IMR-90 (cell line): Measurements from ENCODE around the gene LRRC14B. TPM values are rescaled to one million over a fixed set of nuclear protein-coding genes. Genes with fewer than 3 reads are reported as not detected.

Experiments used
- ATAC-seq: fragments of 200-7000 bp; cut with Tn5 transposase; 2 replicates; pipeline ENCODE4 v1.9.1; 2020; ENCODE audit warnings: low read depth, mild to moderate bottlenecking, moderate library complexity
- BruUV-seq: library from RNA; stranded (reverse); fragments of 400-500 nt; replicated peaks from 2 replicates; lab custom pipeline; 2021; lab: Mats Ljungman, UMichigan
- CTCF ChIA-PET: fragments of 300-600 bp; formaldehyde crosslinking; extraction: SDS; loops from one replicate; lab custom pipeline; 2021; ENCODE audit warnings: antibody characterized with exemption; lab: Yijun Ruan, JAX
- POLR2A ChIA-PET: fragments of 300-600 bp; sonication (Branson Sonifier 250); formaldehyde crosslinking; loops from one replicate; lab custom pipeline; 2022; ENCODE audit warnings: antibody characterized with exemption; ENCODE audit not compliant: unreplicated experiment; lab: Charles Lee
- DNase-seq: peaks from one replicate; pipeline ENCODE4 v3.0.0; 2013
- H2AFZ ChIP-seq: replicated peaks from 2 replicates; pipeline ENCODE3; 2013; ENCODE audit warnings: low read length, mild to moderate bottlenecking; ENCODE audit not compliant: poor library complexity
- H2AK5ac ChIP-seq: 2 replicates; pipeline ENCODE4 v1.6.1; 2013; ENCODE audit warnings: low read depth, low read length, inconsistent platforms
- H2AK9ac ChIP-seq: replicated peaks from 2 replicates; pipeline ENCODE3; 2013; ENCODE audit warnings: mild to moderate bottlenecking, low read depth, low read length, moderate library complexity; ENCODE audit not compliant: poor library complexity
- H2BK120ac ChIP-seq: 2 replicates; pipeline ENCODE4 v1.6.1; 2013; ENCODE audit warnings: low read depth, low read length, inconsistent platforms
- H2BK15ac ChIP-seq: 3 replicates; pipeline ENCODE4 v1.6.1; 2013; ENCODE audit warnings: low read depth, low read length, inconsistent platforms
- H2BK20ac ChIP-seq: 2 replicates; pipeline ENCODE4 v1.6.1; 2013; ENCODE audit warnings: low read depth, mild to moderate bottlenecking, inconsistent platforms, low read length, moderate library complexity
- H2BK5ac ChIP-seq: 2 replicates; pipeline ENCODE4 v1.6.1; 2013; ENCODE audit warnings: mild to moderate bottlenecking, low read depth, low read length, inconsistent platforms; ENCODE audit not compliant: poor library complexity, severe bottlenecking
- H3K14ac ChIP-seq: replicated peaks from 2 replicates; pipeline ENCODE4 v1.6.1; 2013; ENCODE audit warnings: low read depth, low read length, inconsistent platforms
- H3K18ac ChIP-seq: 2 replicates; pipeline ENCODE4 v1.6.1; 2013; ENCODE audit warnings: low read depth, low read length, control low read depth
- H3K23ac ChIP-seq: 2 replicates; pipeline ENCODE4 v1.6.1; 2013; ENCODE audit warnings: low read depth, low read length, inconsistent platforms
- H3K27ac ChIP-seq: 2 replicates; pipeline ENCODE4 v1.5.1; 2013; ENCODE audit warnings: mild to moderate bottlenecking, control low read depth, low read length; ENCODE audit not compliant: insufficient read depth
- H3K27me3 ChIP-seq: 2 replicates; pipeline ENCODE4 v1.6.1; 2013; ENCODE audit warnings: low read length; ENCODE audit not compliant: control insufficient read depth, insufficient read depth
- H3K36me3 ChIP-seq: 2 replicates; pipeline ENCODE4 v1.6.1; 2013; ENCODE audit warnings: low read length, mixed read lengths; ENCODE audit not compliant: control insufficient read depth, insufficient read depth
- H3K4ac ChIP-seq: 2 replicates; pipeline ENCODE4 v1.6.1; 2013; ENCODE audit warnings: low read depth, low read length, inconsistent platforms
- H3K4me1 ChIP-seq: 2 replicates; pipeline ENCODE4 v1.6.1; 2013; ENCODE audit warnings: low read length, mixed read lengths; ENCODE audit not compliant: control insufficient read depth, insufficient read depth
- H3K4me2 ChIP-seq: 2 replicates; pipeline ENCODE4 v1.6.1; 2013; ENCODE audit warnings: low read depth, mild to moderate bottlenecking, control low read depth, low read length, moderate library complexity
- H3K4me3 ChIP-seq: 2 replicates; pipeline ENCODE4 v1.5.1; 2013; ENCODE audit warnings: low read depth, mild to moderate bottlenecking, control low read depth, low read length, moderate library complexity; ENCODE audit not compliant: insufficient read depth
- H3K56ac ChIP-seq: 2 replicates; pipeline ENCODE4 v1.6.1; 2013; ENCODE audit warnings: low read length, inconsistent platforms; ENCODE audit not compliant: insufficient read depth; ENCODE audit errors: extremely low read depth
- H3K79me1 ChIP-seq, 2 experiments: 2 replicates each; pipeline ENCODE4 v1.6.1; 2013; ENCODE audit warnings: low read length in 2 of 2, inconsistent platforms in 1 of 2, low read depth in 1 of 2
- H3K9ac ChIP-seq: 2 replicates; pipeline ENCODE4 v1.6.1; 2013; ENCODE audit warnings: low read depth, low read length, control low read depth
- H3K9me1 ChIP-seq: 2 replicates; pipeline ENCODE4 v1.6.1; 2013; ENCODE audit warnings: low read length, inconsistent platforms; ENCODE audit not compliant: insufficient read depth
- H3K9me3 ChIP-seq: 2 replicates; pipeline ENCODE4 v1.6.1; 2013; ENCODE audit warnings: low read length; ENCODE audit not compliant: control insufficient read depth, insufficient read depth
- H4K20me1 ChIP-seq: 2 replicates; pipeline ENCODE4 v1.6.1; 2013; ENCODE audit warnings: low read length, inconsistent platforms; ENCODE audit not compliant: insufficient read depth
- H4K5ac ChIP-seq: 2 replicates; pipeline ENCODE4 v1.6.1; 2013; ENCODE audit warnings: mild to moderate bottlenecking, low read depth, low read length, control low read depth
- H4K8ac ChIP-seq, 2 experiments: 2 replicates each; pipeline ENCODE4 v1.6.1; 2013; ENCODE audit warnings: low read depth in 2 of 2, low read length in 2 of 2, control low read depth in 1 of 2, inconsistent platforms in 1 of 2
- H4K91ac ChIP-seq: 2 replicates; pipeline ENCODE4 v1.6.1; 2013; ENCODE audit warnings: low read depth, low read length, inconsistent platforms; ENCODE audit not compliant: insufficient read depth
- SMC3 ChIP-seq: fragments of 150-350 bp; IDR thresholded peaks from 2 replicates; pipeline ENCODE4 v1.6.1; 2016; ENCODE audit warnings: low read depth, mild to moderate bottlenecking, antibody characterized with exemption, low read length, moderate library complexity
- WGBS, 2 experiments: methylation state at CpG; one replicate each; pipeline versions ENCODE4 v1.1.5 to v1.1.7; 2013; ENCODE audit warnings: missing lambda C conversion rate in 2 of 2; ENCODE audit not compliant: insufficient read length in 1 of 2; ENCODE audit errors: extremely low coverage in 2 of 2; 5-methylcytosine and 5-hydroxymethylcytosine counted together
- dilution Hi-C: fragments of 300-500 bp; cut with HindIII; formaldehyde crosslinking; loops from one replicate; pipeline ENCODE4 v1.14.3; 2018; ENCODE audit warnings: low sequenced_read_pairs; ENCODE audit not compliant: unreplicated experiment
- in situ Hi-C: fragments of 300-500 bp; cut with MboI; formaldehyde crosslinking; loops from 3 replicates; pipeline ENCODE4 v1.14.3; 2019; ENCODE audit warnings: low sequenced_read_pairs, inconsistent platforms, mixed read lengths
- intact Hi-C: fragments of 100-400 bp; cut with micrococcal nuclease; formaldehyde crosslinking; loops from 2 replicates; pipeline ENCODE4 v1.10.0; 2022
- polyA plus RNA-seq, 3 experiments: library from polyadenylated mRNA; depleted of rRNA; stranded (reverse); fragments of >200 nt; gene quantifications; 2 replicates each; pipeline ENCODE4 v1.2.3, GENCODE V29; 2012; ENCODE audit warnings: low replicate concordance in 1 of 3
- total RNA-seq: library from RNA; depleted of rRNA; stranded (reverse); fragments of >200 nt; gene quantifications from 2 replicates; pipeline ENCODE4 v1.2.3, GENCODE V29; 2012

The LRRC14B gene
- total and polyA plus RNA-seq, 2 of the 4 experiments (the other 2 are of a cell fraction) = not detected

DNA sequence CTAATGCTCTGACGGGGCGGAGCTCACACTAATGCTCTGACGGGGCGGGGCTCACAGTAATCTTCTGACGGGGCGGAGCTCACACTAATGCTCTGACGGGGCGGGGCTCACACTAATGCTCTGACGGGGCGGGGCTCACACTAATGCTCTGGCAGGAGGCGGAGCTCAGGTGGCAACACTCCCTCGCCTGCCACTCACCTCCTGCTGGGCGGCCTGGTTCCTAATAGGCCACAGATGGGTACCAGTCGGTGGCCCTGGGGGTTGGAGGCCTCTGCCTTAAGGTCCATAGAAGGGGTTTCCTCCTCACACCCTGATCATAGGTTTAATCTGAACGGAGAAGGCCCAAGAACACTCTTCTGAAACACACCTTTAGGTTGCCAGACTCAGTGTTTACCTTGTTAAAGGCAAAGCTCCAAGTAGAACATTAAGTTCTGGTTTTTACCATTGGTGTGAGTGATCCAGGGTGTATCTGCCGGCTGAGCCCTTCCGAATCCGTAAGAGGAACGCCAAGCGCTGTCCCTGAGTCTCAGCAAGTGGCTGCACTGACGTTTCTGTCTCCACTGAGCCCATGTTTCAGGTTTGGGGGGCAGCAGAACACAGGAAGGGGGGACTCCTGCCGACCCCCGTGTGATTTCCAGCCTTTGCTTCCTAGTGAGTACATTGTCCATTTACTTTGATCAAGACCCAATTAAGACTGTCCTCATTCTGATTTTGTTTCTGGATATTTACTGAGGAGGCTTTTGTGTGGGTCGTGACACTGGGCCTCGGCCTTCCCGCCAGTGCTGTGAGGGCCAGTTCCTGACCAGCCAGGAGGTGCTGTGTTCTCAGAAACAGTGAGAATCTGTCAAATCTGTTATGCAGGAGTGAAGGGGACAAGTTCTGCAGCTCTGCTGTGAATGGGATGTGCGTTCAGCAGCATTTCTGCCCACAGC, 24.6 kb upstream of the LRRC14B start:
- H3K4me2 ChIP-seq = no peak overlapping the region
- ATAC-seq = no peak
- peak overlapping the region; percentile 16 for H2AFZ ChIP-seq
- H2BK120ac ChIP-seq = peak overlapping the region; percentile 97
- peaks cover 22% of the 10 kb centered on the region; the same call in 1 of the 2 replicates for H3K9me1 ChIP-seq
- H4K8ac ChIP-seq = peak overlapping the region; percentile 63 to 80; a peak in 2 of 4 replicates
- H3K4ac ChIP-seq = peak overlapping the region; percentile 95
- H3K79me1 ChIP-seq = no peaks in the 10 kb centered on the region; a peak in 1 of 4 replicates
- no peak overlapping the region for H4K5ac ChIP-seq
- in situ Hi-C loops = no loop called here
- H4K91ac ChIP-seq = peak overlapping the region; percentile 95
- no peak overlapping the region for H3K27ac ChIP-seq
- POLR2A ChIA-PET = no interaction called here
- peak overlapping the region; percentile 14; the same call in 1 of the 2 replicates for H3K18ac ChIP-seq
- peak overlapping the region; percentile 57 for H2BK20ac ChIP-seq
- H3K9me3 ChIP-seq = no peaks in the 10 kb centered on the region
- CTCF ChIA-PET = no interaction called here
- no peaks in the 10 kb centered on the region for H3K36me3 ChIP-seq
- H3K27me3 ChIP-seq = no peaks in the 10 kb centered on the region
- no TSS peak for BruUV-seq
- no peak overlapping the region for H2BK5ac ChIP-seq
- WGBS, 2 experiments = 97% methylated on average over 5 of the region's 27 CpGs; no CpG with 5 or more reads in 1 of the 2 experiments
- intact Hi-C loops = no loop called here
- peak overlapping the region; percentile 83 for H3K14ac ChIP-seq
- DNase-seq = no peak
- no peak overlapping the region for H2AK9ac ChIP-seq
- no peak overlapping the region for H3K9ac ChIP-seq
- H2BK15ac ChIP-seq = peak overlapping the region; percentile 93; the same call in 2 of the 3 replicates
- peaks cover 19% of the 10 kb centered on the region for H3K4me1 ChIP-seq
- dilution Hi-C loops = no loop called here
- no peak overlapping the region for H3K56ac ChIP-seq
- no peak for TF ChIP-seq SMC3
- H2AK5ac ChIP-seq = peak overlapping the region; percentile 100
- no peaks in the 10 kb centered on the region for H4K20me1 ChIP-seq
- H3K23ac ChIP-seq = 0 out of 2 replicates have a peak overlapping the region, but pooled peaks have one; percentile 34
- no peak overlapping the region for H3K4me3 ChIP-seq
